ENCODE data around the gene ADI1. TPM values are rescaled to one million over a fixed set of nuclear protein-coding genes. Genes with fewer than 3 reads are reported as not detected.

Gene ADI1
- total and polyA plus RNA-seq, 7 donors: 35.7 to 114 (median 86.3) TPM

- DNase-seq: peak; percentile 52
- Histone ChIP-seq H3K27ac (peak overlapping the region in 1 of 4 donors; percentile 34), H3K27me3 (no peaks in the 10 kb centered on the region), H3K4me3 (no peak overlapping the region), H3K36me3 (peaks cover 0 to 19% (median 7%) of the 10 kb centered on the region in 4 donors), H3K9me3 (no peaks in the 10 kb centered on the region), H3K4me1 (no peaks in the 10 kb centered on the region)
- WGBS, 2 donors: 91 to 93% methylated on average over 34 of the region's 34 CpGs
- TF ChIP-seq POLR2AphosphoS5 (IDR thresholded peaks at IDR 0.05): no peak
- TF ChIP-seq CTCF (IDR thresholded peaks at IDR 0.05): no peak
- TF ChIP-seq EP300 (IDR thresholded peaks at IDR 0.05): no peak
- TF ChIP-seq POLR2A (IDR thresholded peaks at IDR 0.05): no peak
- intact Hi-C loops (cut with DNase I): no loop called here
Measured at GRCh38 chr2:3483986-3484960, 35.1 kb downstream of the ADI1 start.

GRCh38 chr2:3483227-3483985 is 35.9 kb downstream of the ADI1 start:
- H3K27ac ChIP-seq: peak overlapping the region in 1 of 4 donors; percentile 34
- no peaks in the 10 kb centered on the region for H3K27me3 ChIP-seq
- H3K4me1 ChIP-seq: no peaks in the 10 kb centered on the region
- 66 to 75% methylated on average over 30 of the region's 30 CpGs for WGBS, 2 donors
- DNase-seq: peak; percentile 79
- H3K4me3 ChIP-seq: peak overlapping the region in 1 of 4 donors; percentile 24
- intact Hi-C loops (cut with DNase I): no loop called here
- no peak for TF ChIP-seq EP300 (IDR thresholded peaks at IDR 0.05)
- peak in 2 of 4 donors; percentile 28 for TF ChIP-seq POLR2AphosphoS5 (IDR thresholded peaks at IDR 0.05)
- no peak for TF ChIP-seq CTCF (IDR thresholded peaks at IDR 0.05)
- TF ChIP-seq POLR2A (IDR thresholded peaks at IDR 0.05): no peak
- H3K36me3 ChIP-seq: peaks cover 0 to 28% (median 15%) of the 10 kb centered on the region in 4 donors
- H3K9me3 ChIP-seq: no peaks in the 10 kb centered on the region

- 93 to 96% methylated on average over 20 of the region's 20 CpGs for WGBS, 2 donors
- Histone ChIP-seq H3K27ac (no peak overlapping the region), H3K4me1 (no peaks in the 10 kb centered on the region), H3K4me3 (no peak overlapping the region), H3K9me3 (no peaks in the 10 kb centered on the region), H3K27me3 (no peaks in the 10 kb centered on the region), H3K36me3 (peaks cover 0 to 37% (median 20%) of the 10 kb centered on the region in 4 donors)
- intact Hi-C loops (cut with DNase I): no loop called here
- TF ChIP-seq POLR2AphosphoS5 (IDR thresholded peaks at IDR 0.05) (no peak), POLR2A (IDR thresholded peaks at IDR 0.05) (no peak), CTCF (IDR thresholded peaks at IDR 0.05) (no peak), EP300 (IDR thresholded peaks at IDR 0.05) (no peak)
- peak; percentile 48 for DNase-seq
Measured at GRCh38 chr2:3482363-3482821, 36.9 kb downstream of the ADI1 start.

- no peaks in the 10 kb centered on the region for H3K9me3 ChIP-seq
- peaks cover under 1 to 38% (median 20%) of the 10 kb centered on the region in 4 donors for H3K36me3 ChIP-seq
- no peak overlapping the region for H3K27ac ChIP-seq
- H3K4me3 ChIP-seq: no peak overlapping the region
- DNase-seq: no peak
- intact Hi-C loops (cut with DNase I): no loop called here
- no peaks in the 10 kb centered on the region for H3K4me1 ChIP-seq
- H3K27me3 ChIP-seq: no peaks in the 10 kb centered on the region
- 94% methylated on average over 20 of the region's 20 CpGs for WGBS, 2 donors
- no peak for TF ChIP-seq POLR2A (IDR thresholded peaks at IDR 0.05)
- no peak for TF ChIP-seq EP300 (IDR thresholded peaks at IDR 0.05)
- TF ChIP-seq CTCF (IDR thresholded peaks at IDR 0.05): no peak
- no peak for TF ChIP-seq POLR2AphosphoS5 (IDR thresholded peaks at IDR 0.05)
Measured at GRCh38 chr2:3481736-3482362, 37.5 kb downstream of the ADI1 start.
